ENCODE measurements around the gene RASAL2. TPM values are rescaled to one million over a fixed set of nuclear protein-coding genes. Genes with fewer than 3 reads are reported as not detected.

Gene RASAL2
- total and polyA plus RNA-seq, 2 of the 4 experiments (the other 2 are of a cell fraction) = 13.1 to 20.6 TPM

DNA sequence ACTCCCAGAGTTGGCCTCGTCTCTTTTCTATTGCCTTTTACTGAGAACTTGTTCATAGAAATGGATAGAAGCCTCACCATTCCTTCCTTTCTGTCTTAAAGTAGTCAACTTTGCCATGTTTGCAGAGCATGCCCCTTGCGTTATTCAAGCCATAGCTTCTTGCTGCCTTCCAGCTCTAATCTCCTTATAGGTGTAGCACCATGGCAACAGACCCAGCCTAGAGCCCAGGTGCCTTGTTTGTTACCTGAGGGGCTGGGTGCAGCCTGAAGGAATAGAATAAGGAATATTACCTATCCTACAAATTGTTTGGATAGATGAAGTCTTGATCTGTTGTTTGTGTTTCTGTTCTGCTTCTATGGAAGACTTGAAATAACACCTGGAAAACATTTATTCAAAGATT, 343.0 kb downstream of the RASAL2 start:
- Histone ChIP-seq H3K18ac (ENCODE audit: low read depth, low read length) (no peak overlapping the region), H2AK9ac (replicated peaks; ENCODE audit: low read depth, low read length, poor library complexity) (no peak overlapping the region), H3K9ac (ENCODE audit: low read depth, low read length) (no peak overlapping the region), H2BK20ac (ENCODE audit: low read depth, low read length) (no peak overlapping the region), H2BK15ac (ENCODE audit: low read depth, low read length) (no peak overlapping the region), H4K5ac (ENCODE audit: low read depth, low read length) (no peak overlapping the region), H4K91ac (ENCODE audit: insufficient read depth, low read depth, low read length) (no peak overlapping the region), H3K79me1 (ENCODE audit: low read depth in 1 of 2, low read length in 2 of 2) (peaks cover 0 to 5% of the 10 kb centered on the region in 2 experiments; a peak in 1 of 4 replicates), H3K27ac (ENCODE audit: insufficient read depth, low read length) (no peak overlapping the region), H3K56ac (ENCODE audit: extremely low read depth, insufficient read depth, low read length) (no peak overlapping the region), H3K14ac (replicated peaks; ENCODE audit: low read depth, low read length) (no peak overlapping the region), H3K4me2 (ENCODE audit: low read depth, low read length) (no peak overlapping the region), H3K4me1 (ENCODE audit: control insufficient read depth, insufficient read depth, low read length) (no peaks in the 10 kb centered on the region), H4K20me1 (ENCODE audit: insufficient read depth, low read length) (no peaks in the 10 kb centered on the region), H3K36me3 (ENCODE audit: control insufficient read depth, insufficient read depth, low read length) (peaks cover 2% of the 10 kb centered on the region; the same call in 1 of the 2 replicates), H2AK5ac (ENCODE audit: low read depth, low read length) (no peak overlapping the region), H3K23ac (ENCODE audit: low read depth, low read length) (no peak overlapping the region), H3K4me3 (ENCODE audit: insufficient read depth, low read depth, low read length) (no peak overlapping the region), H3K9me1 (ENCODE audit: insufficient read depth, low read length) (peaks cover 2% of the 10 kb centered on the region; the same call in 1 of the 2 replicates), H2BK5ac (ENCODE audit: low read depth, low read length, poor library complexity, severe bottlenecking) (no peak overlapping the region), H3K4ac (ENCODE audit: low read depth, low read length) (no peak overlapping the region), H3K27me3 (ENCODE audit: control insufficient read depth, insufficient read depth, low read length) (no peaks in the 10 kb centered on the region), H2AFZ (replicated peaks; ENCODE audit: low read length, poor library complexity) (no peak overlapping the region), H2BK120ac (ENCODE audit: low read depth, low read length) (no peak overlapping the region), H4K8ac (ENCODE audit: low read depth in 2 of 2, low read length in 2 of 2) (no peak overlapping the region), H3K9me3 (ENCODE audit: control insufficient read depth, insufficient read depth, low read length) (no peaks in the 10 kb centered on the region)
- no TSS peak for BruUV-seq (replicated peaks)
- intact Hi-C loops (cut with micrococcal nuclease) = no loop called here
- dilution Hi-C loops (cut with HindIII; ENCODE audit: low sequenced_read_pairs, unreplicated experiment) = no loop called here
- CTCF ChIA-PET = no interaction called here
- in situ Hi-C loops (cut with MboI; ENCODE audit: low sequenced_read_pairs) = no loop called here
- ATAC-seq (ENCODE audit: low read depth) = no peak
- no CpG with 5 or more reads among the region's 2 CpGs for WGBS, 2 experiments (ENCODE audit: extremely low coverage in 2 of 2, insufficient read length in 1 of 2)
- no peak for TF ChIP-seq NFE2L2 (IDR thresholded peaks at IDR 0.05; ENCODE audit: low read depth, low read length)
- DNase-seq = no peak
- POLR2A ChIA-PET (ENCODE audit: unreplicated experiment) = no interaction called here
